Right ventricle myocardium superior (tissue), 1 donor: ENCODE data around the gene DUSP22. TPM values are rescaled to one million over a fixed set of nuclear protein-coding genes. Genes with fewer than 3 reads are reported as not detected.

Experiments used
- ATAC-seq: fragments of 200-7000 bp; cut with Tn5 transposase; one replicate; pipeline ENCODE4 v1.9.1; 2020; ENCODE audit warnings: mild to moderate bottlenecking; ENCODE audit not compliant: poor library complexity
- DNase-seq: peaks from one replicate; pipeline ENCODE4 v3.0.0-alpha.2; 2020
- intact Hi-C: fragments of 100-400 bp; cut with DNase I; formaldehyde crosslinking; loops from one replicate; pipeline ENCODE4 v1.11.2; 2022
- total RNA-seq: library from RNA; stranded (reverse); fragmentation: NEBNext Ultra II Directional; extraction: Animal tissue kit (Norgen Biotek cat#: 25700); gene quantifications from one replicate; pipeline ENCODE4 v1.2.1, GENCODE V29; 2021
- donor health status: DM: no; HTN: yes; CAD: no; lungs with severe emphysema.

The DUSP22 gene
- total RNA-seq, 1 donor from 2014 or later = 50.5 TPM

DNA sequence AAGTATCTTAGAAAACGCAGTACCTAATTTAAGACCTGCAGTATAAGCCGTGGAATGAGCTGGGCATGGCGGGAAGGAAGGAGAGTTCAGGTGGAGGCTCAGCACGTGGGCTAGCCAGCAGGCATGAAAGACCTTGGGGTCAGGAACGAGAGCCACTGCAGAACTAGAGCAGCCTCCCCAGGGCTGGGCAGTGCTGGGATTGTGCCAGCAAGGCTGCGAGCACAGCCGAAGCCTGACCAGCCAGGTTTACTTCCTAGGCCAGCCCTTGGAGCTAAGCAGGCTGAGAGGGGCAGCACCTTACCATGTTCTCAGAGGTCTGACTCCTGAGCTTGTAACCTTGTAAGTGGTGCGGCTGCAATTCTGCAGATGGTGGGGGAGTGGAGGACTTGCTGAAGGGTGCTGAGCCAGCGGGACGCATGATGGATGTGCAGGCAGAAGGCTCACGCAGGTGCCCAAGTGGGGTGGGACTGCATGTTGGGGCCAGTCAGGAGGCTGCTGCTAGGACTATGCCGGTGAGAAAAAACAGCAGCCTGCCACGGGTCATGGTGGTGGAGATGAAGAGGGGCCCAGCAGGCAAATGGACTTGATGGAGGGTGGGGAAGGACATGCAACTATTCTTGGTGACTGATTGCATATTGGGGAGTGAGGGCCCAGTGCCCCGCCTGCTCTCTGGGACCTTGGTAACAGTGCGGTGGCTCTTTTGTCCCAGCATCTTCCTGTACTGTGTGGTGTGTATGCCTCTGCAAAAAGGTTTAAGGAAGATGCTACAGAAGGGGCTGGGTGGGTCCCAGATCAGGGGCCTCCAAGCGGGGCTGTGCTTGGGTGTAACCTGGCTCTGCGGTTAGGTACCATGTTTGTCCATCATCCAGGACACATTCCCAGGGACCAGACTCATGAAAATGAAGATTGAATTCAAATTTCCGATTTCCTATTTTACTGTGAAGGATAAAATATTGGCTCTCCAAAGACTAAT lies 61.6 kb downstream of the DUSP22 start:
- DNase-seq (peak; percentile 44), ATAC-seq (no peak)
- intact Hi-C loops = no loop called here

DNA sequence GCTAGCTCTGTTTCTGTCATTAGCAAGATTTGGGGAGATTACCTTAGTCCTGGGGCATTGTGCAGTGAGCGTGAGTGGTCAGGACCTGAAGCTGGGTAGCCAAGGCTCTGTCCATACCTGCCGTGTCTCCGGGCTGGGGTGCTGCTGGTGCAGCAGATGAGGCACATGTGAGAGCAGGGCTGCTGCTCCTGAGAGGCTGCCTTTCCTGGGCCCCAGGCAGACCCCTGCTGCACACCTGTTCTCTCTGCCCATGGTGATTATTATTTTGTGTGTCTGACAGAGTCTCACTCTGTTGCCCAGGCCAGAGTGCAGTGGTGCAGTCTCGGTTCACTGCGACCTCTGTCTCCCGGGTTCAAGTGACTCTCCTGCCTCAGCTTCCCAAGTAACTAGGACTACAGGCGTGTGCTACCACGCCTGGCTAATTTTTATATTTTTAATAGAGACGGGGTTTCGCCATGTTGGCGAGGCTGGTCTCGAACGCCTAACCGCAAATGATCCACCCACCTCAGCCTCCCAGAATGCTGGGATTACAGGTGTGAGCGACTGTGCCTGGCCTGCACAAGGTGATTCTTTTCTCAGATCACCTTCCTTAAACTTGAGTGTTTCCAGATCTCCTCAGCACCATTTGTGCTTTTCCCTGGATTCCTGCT lies 62.5 kb downstream of the DUSP22 start:
- DNase-seq (no peak), ATAC-seq (no peak)
- intact Hi-C loops = no loop called here

DNA sequence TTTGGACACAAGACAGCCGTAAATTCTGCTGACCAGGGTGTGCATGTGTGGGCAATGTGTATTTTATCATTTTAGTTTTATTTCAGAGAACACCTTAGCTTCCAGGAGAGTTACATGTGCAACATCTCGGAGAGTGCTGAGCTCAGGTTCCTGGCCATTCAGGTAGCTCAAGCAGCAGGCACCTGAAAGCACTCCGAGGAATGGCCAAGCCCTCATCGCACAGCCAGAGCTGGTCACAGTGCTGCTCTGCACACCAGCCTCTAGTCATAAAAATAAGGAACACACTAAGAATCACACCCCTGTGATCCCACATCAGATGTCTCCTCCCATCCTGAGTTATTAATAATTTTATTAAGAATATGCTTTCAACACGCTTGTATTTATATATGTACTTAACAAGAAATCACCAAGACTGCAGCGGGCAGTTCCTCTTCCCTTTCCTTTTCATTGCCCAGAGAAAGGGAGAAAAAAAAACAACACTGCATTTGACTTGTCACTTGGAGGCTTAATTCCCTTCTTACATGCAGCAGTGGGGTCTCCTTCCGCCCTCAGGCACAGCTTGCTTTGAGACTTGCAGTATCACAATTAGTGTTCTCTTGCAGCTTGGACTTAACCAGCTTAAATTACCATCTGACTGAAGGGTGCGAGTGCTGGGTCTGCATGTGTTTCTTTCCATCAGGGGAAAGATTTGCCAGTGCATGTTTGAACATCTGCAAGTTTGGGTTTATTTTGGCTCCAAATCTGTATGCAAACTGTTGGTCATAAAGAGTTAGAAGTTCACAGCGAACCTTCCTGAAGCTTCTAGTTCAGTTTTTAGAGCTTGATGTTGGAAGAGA lies 63.3 kb downstream of the DUSP22 start:
- no peak for DNase-seq
- intact Hi-C loops = no loop called here
- ATAC-seq = no peak

DNA sequence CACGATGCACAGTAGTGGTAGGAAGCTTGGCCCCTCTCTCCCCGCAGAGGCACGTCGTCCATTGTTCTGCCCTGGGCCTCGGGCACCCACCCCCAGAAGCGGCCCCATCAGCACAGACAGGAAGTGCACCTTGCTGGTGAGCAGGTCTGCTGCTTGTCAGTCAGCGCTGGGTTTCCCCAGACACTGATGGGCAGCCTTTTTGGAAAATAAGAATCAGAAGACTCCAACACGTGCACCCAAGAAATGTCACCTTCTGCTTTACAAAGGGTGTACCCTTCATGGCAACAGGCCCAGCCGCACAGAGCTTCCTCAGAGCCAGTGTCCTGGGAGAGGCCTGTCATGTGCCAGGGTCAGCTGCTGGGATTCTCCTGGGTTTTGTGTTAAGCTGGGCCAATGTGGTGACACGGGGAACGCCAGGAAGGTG lies 64.6 kb downstream of the DUSP22 start:
- peak; percentile 63 for DNase-seq
- intact Hi-C loops = no loop called here
- peak; percentile 48 for ATAC-seq

DNA sequence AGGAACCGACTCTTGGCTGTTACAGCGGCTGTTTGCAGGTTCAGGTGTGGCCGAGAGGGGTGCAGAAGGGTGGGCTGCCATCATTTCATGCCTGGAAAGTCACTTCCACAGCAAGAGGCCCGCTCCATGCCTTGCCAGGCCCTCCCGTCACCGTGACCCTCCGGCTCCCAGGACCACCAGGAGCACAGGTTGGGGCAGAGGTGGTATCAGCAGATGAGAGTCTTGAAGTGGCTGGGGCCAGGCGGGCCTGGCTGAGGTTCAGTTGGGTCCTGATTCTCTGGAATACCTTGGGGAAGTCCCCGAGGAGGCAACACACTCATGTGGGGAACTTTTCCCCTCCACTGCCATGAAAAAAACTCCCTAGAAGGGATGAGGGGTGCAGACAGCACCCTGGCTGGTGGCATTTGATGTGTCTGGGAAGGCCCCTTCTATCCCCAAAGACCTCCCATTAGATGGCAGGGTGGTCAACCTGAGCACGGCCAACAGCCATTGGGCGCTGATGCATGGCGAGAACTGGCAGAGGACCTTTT lies 65.0 kb downstream of the DUSP22 start:
- ATAC-seq (no peak), DNase-seq (no peak)
- intact Hi-C loops = no loop called here

DNA sequence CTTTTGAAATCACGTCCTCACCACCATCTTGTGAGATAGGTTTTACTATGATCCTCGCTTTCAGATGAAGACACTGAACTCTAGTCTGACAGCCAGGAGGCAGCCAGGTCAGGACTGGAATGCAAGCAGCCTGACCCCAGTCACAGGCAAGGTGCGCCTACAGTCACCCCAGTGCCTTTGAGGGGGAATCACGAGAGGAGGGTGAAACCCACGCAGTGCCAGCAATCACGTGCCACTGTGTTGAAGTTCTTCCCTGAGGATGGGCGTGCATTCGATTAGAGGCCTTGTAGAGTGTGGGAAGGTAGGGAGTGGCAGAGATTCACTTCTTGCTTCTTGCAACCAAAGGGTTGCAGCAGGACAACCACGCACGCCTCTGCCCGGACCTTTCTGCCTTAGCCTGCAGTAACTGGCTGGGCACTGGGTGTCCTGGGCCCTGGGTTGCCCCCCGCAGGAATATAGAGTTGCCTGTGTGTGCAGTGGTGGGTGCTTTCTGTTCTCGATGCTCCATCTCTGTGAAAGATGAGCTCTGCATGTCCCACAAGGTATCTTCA lies 65.6 kb downstream of the DUSP22 start:
- intact Hi-C loops = no loop called here
- DNase-seq (no peak), ATAC-seq (no peak)

DNA sequence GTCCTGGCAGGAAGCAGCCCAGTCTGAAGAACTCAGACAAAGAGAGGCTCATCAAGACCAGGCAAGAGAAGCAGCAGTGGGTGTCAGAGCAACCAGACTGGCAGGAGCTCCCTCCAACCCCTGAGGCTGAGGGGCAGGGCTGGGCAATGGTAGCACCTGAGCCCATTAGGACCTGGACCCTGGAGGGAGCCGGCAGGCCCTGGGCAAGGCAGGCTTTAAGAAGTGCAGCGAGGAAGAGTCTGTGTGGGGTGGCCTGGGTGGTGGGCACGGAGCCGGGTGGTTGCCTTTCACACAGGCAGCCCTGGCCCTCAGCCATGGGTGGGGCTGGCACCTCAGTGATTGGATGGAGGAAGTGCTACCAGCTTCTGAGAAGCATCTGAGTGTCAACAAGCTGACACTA lies 66.1 kb downstream of the DUSP22 start:
- intact Hi-C loops = no loop called here
- ATAC-seq = no peak
- DNase-seq = no peak

DNA sequence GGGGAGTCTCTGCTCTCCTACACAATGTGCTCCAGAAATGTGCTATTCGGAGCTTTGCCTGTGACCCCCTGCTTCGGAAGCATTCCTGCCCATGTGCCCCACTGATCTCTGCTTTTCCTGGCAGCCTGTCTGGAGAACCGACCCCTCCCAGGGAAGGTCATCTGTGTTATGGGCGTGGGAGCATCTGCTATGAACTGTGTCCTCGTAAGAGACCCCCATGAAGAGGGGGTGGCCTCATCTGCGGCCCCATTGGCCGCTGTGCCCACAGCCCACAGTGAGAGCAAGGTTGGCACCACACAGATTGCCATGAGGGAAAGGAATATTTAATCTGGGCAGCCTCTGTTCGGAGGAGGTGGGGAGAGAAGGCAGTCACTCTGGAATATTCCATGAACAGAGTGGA lies 66.6 kb downstream of the DUSP22 start:
- intact Hi-C loops = no loop called here
- ATAC-seq (no peak), DNase-seq (no peak)

DNA sequence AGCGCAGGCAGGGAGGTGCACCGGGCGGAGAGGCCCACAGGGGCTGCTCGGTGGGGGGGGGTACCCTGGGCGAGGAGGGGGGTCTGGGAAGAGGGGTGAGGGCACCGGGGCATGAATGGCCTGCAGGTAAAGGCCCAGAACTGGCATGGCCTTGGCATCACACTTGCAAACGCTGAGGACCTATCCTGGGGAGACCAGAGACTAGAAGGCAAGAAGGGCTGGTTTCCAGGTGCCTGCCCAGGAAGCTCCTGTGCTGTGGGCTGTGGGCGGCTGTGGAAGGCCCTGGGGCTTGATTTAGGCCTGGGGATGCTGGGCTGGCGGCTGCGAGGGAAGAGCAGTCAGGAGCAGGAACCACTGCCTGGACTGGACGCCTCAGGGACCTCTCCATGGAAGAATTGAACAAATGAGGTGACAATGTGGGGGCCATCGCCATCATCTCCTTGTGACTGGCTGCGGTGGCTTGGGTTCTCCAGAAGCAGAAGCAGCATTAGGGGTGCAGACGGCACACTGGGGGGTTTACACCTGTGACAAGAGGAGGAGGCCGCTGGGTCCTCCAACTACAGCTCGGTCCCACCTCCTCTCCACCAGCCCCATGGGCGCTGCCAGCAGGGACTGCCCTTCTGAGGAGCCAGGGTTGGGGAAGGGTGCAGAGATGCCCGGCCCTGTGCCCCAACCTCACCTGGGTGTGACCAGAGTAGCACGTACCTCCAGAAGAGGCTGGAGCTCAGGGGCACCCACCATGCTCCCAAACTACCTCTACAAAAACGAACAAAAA lies 67.2 kb downstream of the DUSP22 start:
- intact Hi-C loops = no loop called here
- no peak for DNase-seq
- no peak for ATAC-seq

DNA sequence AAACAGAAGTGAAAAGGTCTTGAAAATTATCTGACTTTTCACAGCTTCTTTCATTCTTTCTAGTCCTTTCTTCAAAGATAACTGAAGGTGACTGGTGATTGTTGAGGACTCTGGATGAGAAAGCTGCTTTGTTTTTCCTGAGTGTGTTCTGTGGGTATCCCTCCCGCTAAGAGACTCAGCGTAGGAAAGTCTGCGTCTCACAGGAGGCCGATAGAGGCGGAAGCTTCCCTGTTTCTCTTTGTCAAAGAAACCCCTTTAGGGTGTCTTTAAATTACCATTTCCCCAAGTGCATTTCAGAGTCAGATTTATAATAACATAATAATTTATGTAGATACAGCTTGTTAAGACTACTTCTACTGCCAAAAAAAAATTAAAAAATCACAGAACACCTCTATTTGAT lies 68.1 kb downstream of the DUSP22 start:
- ATAC-seq (no peak), DNase-seq (no peak)
- intact Hi-C loops = no loop called here

DNA sequence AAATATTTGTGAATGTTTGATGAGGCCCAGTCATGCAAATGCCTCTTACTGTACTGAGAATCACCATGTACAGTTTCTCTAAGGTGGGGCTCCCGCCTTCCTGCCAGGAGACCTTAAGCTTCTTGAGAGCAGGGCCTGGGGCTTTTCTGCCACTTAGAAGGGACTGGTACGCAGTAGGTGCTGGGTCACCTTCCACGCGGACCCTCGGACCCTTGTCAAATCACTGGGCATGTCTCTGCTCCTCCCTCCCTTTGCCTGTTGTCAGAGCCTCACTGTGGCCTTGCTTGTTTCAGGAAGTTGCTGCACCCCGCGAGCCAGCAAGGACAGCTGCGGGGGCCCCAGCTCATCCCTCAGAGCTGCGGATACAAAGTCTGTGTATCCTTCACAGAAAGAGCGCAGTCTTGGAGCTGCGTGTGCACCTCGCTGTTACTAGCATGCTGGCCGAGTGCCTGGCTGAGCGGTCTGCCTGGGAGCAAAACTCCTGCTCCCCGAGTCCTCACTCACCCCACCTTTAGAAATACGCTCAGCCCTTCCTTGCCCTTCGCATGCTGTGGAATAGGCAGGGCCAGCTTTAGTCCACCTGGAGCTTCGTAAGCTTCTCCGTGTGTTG lies 68.6 kb downstream of the DUSP22 start:
- DNase-seq (no peak), ATAC-seq (no peak)

DNA sequence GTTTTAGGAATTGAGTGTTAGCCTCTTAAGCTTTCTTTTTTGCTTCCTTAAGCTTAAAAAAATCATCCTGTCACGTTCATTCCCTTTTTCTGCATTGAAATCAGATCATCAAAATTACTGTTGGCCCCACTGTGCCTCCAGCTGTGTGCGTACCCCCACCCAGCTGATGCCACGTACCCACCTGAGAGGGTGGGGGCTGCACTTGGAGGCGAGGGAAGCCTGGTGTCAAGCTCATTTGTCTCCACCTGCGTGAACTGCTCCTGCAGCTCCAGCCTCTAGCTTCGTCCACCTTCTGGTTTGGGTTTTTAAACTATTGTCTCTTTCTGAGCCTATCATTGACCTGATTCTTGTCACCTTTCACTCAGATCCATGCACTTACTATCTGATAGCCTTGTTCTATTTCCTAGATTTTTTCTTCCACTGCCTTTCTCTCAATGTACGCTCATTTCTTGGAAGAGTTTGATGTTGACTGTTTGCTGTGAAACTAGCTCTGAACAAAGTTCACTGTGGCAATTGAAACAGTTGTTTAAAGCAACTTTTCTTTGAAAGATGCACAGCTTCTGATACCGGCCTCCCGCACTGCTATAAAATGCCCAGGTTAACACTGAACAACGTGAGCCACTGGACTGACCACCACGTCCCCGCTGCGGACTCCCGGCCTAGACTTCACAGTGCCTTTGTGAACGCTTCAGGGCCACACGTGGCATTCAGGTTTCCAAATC lies 69.3 kb downstream of the DUSP22 start:
- ATAC-seq = no peak
- DNase-seq = no peak
- intact Hi-C loops = no loop called here

More for the DNA sequence above, 68.6 kb downstream of the DUSP22 start:
- intact Hi-C loops = no loop called here

DNA sequence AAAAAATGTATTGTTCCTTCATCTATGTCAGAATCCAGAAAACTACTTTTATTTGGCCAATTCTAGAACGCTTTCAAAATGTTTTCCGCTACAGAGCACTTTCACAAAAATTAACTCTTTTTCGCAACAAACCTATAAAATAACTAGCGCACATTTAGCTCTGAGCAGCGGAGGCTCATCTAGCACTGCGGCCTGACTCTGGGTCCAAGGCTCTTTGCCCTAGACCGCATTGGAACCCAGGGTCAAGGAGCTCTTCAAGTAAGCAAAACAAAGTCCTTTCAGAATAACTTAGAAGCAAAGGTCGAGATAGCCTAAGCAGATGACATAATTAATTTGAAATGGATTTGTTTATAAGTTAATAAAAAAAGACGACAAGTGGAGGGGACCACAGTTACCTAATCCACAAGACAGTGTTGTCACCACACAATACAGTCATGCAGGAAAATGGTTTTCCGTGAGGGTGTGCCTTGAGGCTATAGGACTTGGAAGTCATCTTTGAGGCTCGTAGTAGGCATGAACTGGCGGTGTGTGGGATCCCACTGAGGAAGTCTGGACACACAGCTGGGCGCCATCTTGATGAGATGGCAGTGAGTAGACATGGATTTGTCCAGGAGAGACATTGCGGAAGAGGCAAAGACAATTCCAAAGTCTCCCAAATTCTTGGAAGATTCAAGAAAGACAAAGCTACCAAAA lies 70.1 kb downstream of the DUSP22 start:
- ATAC-seq (no peak), DNase-seq (peak; percentile 33)
- intact Hi-C loops = no loop called here

DNA sequence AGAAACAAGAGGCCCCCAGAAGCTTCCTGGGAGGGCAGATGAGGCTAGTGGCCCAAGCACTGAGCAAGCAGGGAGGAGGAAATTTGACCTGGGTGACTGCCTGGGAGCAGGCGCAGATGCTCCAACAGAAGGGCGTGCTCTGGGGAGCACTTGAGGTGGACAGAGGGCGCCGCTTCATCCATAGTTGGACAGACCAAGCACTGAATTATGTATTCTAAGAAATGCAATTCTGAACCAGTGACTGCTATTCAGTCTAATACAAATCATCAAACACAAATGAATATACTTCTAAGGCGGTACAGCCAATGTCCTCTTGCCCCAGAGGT lies 70.6 kb downstream of the DUSP22 start:
- DNase-seq (no peak), ATAC-seq (no peak)
- intact Hi-C loops = no loop called here

DNA sequence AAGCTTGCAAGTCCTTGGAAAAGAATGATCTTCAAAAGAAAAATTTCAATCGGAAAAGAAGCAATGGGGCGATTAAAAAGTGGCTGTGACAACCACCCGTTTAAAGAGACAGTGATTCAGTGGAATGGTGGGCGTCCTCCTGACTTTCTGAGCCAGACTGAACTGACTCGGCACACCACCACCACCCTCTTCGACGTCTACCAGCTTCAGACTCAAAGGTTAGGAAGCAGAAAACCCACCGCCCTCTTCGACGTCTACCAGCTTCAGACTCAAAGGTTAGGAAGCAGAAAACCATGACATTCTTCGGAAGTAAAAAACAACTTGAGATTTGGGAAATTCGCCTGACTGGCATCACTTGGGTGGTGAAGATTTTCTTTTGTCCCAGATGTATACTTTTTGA lies 71.0 kb downstream of the DUSP22 start:
- intact Hi-C loops = no loop called here

DNA sequence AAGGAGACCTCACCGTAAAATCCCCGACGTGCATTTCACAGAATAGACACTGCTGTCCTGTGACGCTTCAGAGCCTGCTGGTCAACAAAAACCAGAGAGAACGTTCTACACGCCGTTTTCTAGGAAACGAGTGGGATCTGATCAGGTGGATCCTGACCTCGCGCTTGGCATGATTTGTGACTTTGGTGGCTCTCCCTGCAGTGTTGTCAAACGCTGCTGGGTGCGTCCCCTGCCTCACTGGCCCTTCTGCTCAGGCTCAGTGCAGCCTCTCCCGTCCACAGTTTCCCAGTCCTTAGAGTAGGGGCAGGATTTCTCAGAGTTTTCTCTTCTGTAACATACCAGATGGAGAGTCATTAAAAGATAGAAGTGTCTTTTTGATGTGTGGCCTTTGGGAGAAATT lies 71.6 kb downstream of the DUSP22 start:
- ATAC-seq (no peak), DNase-seq (peak; percentile 42)
- intact Hi-C loops = no loop called here

More for the DNA sequence above, 71.0 kb downstream of the DUSP22 start:
- ATAC-seq (no peak), DNase-seq (peak; percentile 27)
